Neural cell (in vitro differentiated cells): ENCODE results near the gene AFAP1. TPM values are rescaled to one million over a fixed set of nuclear protein-coding genes. Genes with fewer than 3 reads are reported as not detected.
A peak's percentile ranks its signal among the peaks of the same experiment; 100 is the strongest.

ENCODE experiments used
- H2AFZ ChIP-seq: fragments of 200-600, 300-800 bp; sonication (generic), shearing (Covaris generic); 2 replicates; pipeline ENCODE4 v1.6.0; 2014; ENCODE audit warnings: low read depth, mild to moderate bottlenecking, antibody characterized with exemption, low read length, moderate library complexity
- H3F3A ChIP-seq: fragments of 200-600 bp; shearing (Covaris generic); 2 replicates; pipeline ENCODE4 v1.6.1; 2016; ENCODE audit warnings: mild to moderate bottlenecking, moderate library complexity, mixed read lengths, antibody characterized with exemption, low read length; ENCODE audit not compliant: insufficient read depth, poor library complexity, severe bottlenecking
- H3K27ac ChIP-seq: fragments of 200-600, 300-800 bp; sonication (generic), shearing (Covaris generic); 2 replicates; pipeline ENCODE4 v1.5.1; 2014; ENCODE audit warnings: mild to moderate bottlenecking, low read length, moderate library complexity
- H3K27me3 ChIP-seq: fragments of 300-800, 200-600 bp; sonication (generic), shearing (Covaris generic); 2 replicates; pipeline ENCODE4 v1.6.0; 2014; ENCODE audit warnings: mild to moderate bottlenecking, low read depth, low read length, moderate library complexity; ENCODE audit not compliant: insufficient read depth
- H3K36me3 ChIP-seq: fragments of 300-800, 200-600 bp; sonication (generic), shearing (Covaris generic); 2 replicates; pipeline ENCODE4 v1.5.1; 2014; ENCODE audit warnings: mild to moderate bottlenecking, antibody characterized with exemption, low read length, moderate library complexity; ENCODE audit not compliant: insufficient read depth
- H3K4me2 ChIP-seq: fragments of 300-800, 200-600 bp; sonication (generic), shearing (Covaris generic); 2 replicates; pipeline ENCODE4 v1.6.0; 2014; ENCODE audit warnings: mild to moderate bottlenecking, low read length
- H3K4me3 ChIP-seq: fragments of 300-800, 200-600 bp; sonication (generic), shearing (Covaris generic); 2 replicates; pipeline ENCODE4 v1.5.1; 2014; ENCODE audit warnings: mild to moderate bottlenecking, low read length, moderate library complexity
- H3K79me2 ChIP-seq: fragments of 200-600 bp; shearing (Covaris generic); replicated peaks from 2 replicates; pipeline ENCODE4 v1.6.0; 2014; ENCODE audit warnings: mild to moderate bottlenecking, low read length, moderate library complexity; ENCODE audit not compliant: insufficient read depth
- H3K9ac ChIP-seq: fragments of 300-800, 200-600 bp; sonication (generic), shearing (Covaris generic); 2 replicates; pipeline ENCODE4 v1.6.1; 2016; ENCODE audit warnings: mild to moderate bottlenecking, low read length, mixed read lengths
- H3K9me2 ChIP-seq: fragments of 200-600 bp; shearing (Covaris generic); 2 replicates; pipeline ENCODE4 v1.6.1; 2016; ENCODE audit warnings: mild to moderate bottlenecking, low read length, mixed read lengths; ENCODE audit not compliant: insufficient read depth
- H3K9me3 ChIP-seq: fragments of 200-600, 300-800 bp; sonication (generic), shearing (Covaris generic); 2 replicates; pipeline ENCODE4 v1.6.1; 2016; ENCODE audit warnings: mild to moderate bottlenecking, mixed run types, low read length, moderate library complexity, mixed read lengths
- H4K20me1 ChIP-seq: fragments of 200-600 bp; shearing (Covaris generic); 2 replicates; pipeline ENCODE4 v1.6.1; 2016; ENCODE audit warnings: mild to moderate bottlenecking, mixed run types; ENCODE audit not compliant: insufficient read depth
- EP300 ChIP-seq: fragments of 450-650 bp; conservative IDR thresholded peaks from 2 replicates; pipeline ENCODE4 v1.6.1; 2014; ENCODE audit warnings: antibody characterized with exemption, mild to moderate bottlenecking, moderate library complexity; ENCODE audit not compliant: poor library complexity, severe bottlenecking
- EZH2 ChIP-seq: fragments of 200-600, 300-800 bp; shearing (Covaris generic), sonication (generic); IDR thresholded peaks from 2 replicates; pipeline ENCODE4 v1.6.1; 2014; ENCODE audit warnings: antibody characterized with exemption, low read length, borderline replicate concordance, mild to moderate bottlenecking; ENCODE audit not compliant: insufficient read depth, poor library complexity, severe bottlenecking
- MXI1 ChIP-seq: fragments of 450-650 bp; conservative IDR thresholded peaks from 2 replicates; pipeline ENCODE4 v1.6.1; 2014; ENCODE audit warnings: antibody characterized with exemption, mild to moderate bottlenecking; ENCODE audit not compliant: poor library complexity, severe bottlenecking
- POLR2AphosphoS5 ChIP-seq: IDR thresholded peaks from 2 replicates; pipeline ENCODE4 v1.6.1; 2012
- RAD21 ChIP-seq: fragments of 450-650 bp; conservative IDR thresholded peaks from 2 replicates; pipeline ENCODE4 v1.6.1; 2014; ENCODE audit warnings: antibody characterized with exemption, mild to moderate bottlenecking, moderate library complexity
- SMC3 ChIP-seq: fragments of 450-650 bp; conservative IDR thresholded peaks from 2 replicates; pipeline ENCODE4 v1.6.1; 2014; ENCODE audit warnings: antibody characterized with exemption, mild to moderate bottlenecking, moderate library complexity; ENCODE audit not compliant: poor library complexity
- TAF1 ChIP-seq: IDR thresholded peaks from 2 replicates; pipeline ENCODE4 v1.6.1; 2012; ENCODE audit warnings: low read depth
- polyA plus RNA-seq: library from polyadenylated mRNA; depleted of rRNA; stranded (reverse); fragments of >200 nt; gene quantifications from 2 replicates; pipeline ENCODE4 v1.2.3, GENCODE V29; 2014
- TF ChIP-seq, protein P1 (sequence below): fragments of 450-650 bp; IDR thresholded peaks from 2 replicates; pipeline ENCODE4 v1.5.1; 2014; ENCODE audit warnings: antibody characterized with exemption, mild to moderate bottlenecking, moderate library complexity; ENCODE audit not compliant: poor library complexity, severe bottlenecking
- TF ChIP-seq, protein P2 (sequence below): IDR thresholded peaks from 2 replicates; pipeline ENCODE4 v1.6.1; 2012; ENCODE audit warnings: borderline replicate concordance

Gene AFAP1
- polyA plus RNA-seq, 1 donor from 2014 or later: 38.9 TPM

DNA sequence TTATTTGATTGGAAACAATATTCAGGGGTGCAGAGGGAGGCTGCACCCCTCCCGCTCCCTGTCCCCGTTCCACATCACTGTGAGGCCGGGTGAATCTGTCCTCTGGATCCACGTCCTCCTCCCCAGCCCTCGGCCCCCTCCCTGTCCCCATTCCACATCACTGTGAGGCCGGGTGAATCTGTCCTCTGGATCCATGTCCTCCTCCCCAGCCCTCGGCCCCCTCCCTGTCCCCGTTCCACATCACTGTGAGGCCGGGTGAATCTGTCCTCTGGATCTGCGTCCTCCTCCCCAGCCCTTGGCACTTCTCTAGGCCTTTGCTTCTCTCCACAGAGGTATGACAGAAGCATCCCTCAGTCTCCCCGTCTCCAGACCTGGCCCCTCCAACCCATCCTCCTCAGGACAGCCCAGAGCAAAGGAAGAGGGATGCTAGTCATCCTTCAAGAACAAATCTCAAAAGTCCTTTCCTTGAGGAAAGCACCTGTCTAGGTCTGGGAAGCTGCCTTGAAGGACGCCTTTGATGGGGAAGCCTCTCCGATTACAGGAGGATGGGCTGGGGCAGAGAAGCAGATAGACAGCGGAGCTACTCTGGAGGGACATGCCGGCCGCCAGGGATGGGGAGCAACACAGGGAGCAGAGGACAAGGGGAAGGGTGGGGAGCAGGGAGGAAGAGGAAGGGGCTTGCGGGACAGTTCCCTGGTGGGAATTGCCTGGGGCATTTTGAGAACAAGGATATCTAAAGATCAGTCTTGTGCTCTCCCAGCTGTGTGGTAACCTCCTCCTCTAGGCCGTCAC lies 10.8 kb upstream of the AFAP1 start:
- Histone ChIP-seq H4K20me1 (no peaks in the 10 kb centered on the region), H3K79me2 (no peaks in the 10 kb centered on the region), H3K27ac (no peak overlapping the region), H3K9ac (no peak overlapping the region), H3K27me3 (no peaks in the 10 kb centered on the region), H3K4me2 (no peak overlapping the region), H3K4me3 (no peak overlapping the region), H3K9me2 (no peaks in the 10 kb centered on the region), H3K9me3 (no peaks in the 10 kb centered on the region), H2AFZ (no peak overlapping the region), H3F3A (no peaks in the 10 kb centered on the region), H3K36me3 (no peaks in the 10 kb centered on the region)
- TF ChIP-seq POLR2AphosphoS5 (no peak), EP300 (no peak), EZH2 (no peak), RAD21 (no peak), TAF1 (no peak), SMC3 (no peak), MXI1 (no peak)
- TF ChIP-seq, protein P1, sequence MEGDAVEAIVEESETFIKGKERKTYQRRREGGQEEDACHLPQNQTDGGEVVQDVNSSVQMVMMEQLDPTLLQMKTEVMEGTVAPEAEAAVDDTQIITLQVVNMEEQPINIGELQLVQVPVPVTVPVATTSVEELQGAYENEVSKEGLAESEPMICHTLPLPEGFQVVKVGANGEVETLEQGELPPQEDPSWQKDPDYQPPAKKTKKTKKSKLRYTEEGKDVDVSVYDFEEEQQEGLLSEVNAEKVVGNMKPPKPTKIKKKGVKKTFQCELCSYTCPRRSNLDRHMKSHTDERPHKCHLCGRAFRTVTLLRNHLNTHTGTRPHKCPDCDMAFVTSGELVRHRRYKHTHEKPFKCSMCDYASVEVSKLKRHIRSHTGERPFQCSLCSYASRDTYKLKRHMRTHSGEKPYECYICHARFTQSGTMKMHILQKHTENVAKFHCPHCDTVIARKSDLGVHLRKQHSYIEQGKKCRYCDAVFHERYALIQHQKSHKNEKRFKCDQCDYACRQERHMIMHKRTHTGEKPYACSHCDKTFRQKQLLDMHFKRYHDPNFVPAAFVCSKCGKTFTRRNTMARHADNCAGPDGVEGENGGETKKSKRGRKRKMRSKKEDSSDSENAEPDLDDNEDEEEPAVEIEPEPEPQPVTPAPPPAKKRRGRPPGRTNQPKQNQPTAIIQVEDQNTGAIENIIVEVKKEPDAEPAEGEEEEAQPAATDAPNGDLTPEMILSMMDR: no peak
- TF ChIP-seq, protein P2, sequence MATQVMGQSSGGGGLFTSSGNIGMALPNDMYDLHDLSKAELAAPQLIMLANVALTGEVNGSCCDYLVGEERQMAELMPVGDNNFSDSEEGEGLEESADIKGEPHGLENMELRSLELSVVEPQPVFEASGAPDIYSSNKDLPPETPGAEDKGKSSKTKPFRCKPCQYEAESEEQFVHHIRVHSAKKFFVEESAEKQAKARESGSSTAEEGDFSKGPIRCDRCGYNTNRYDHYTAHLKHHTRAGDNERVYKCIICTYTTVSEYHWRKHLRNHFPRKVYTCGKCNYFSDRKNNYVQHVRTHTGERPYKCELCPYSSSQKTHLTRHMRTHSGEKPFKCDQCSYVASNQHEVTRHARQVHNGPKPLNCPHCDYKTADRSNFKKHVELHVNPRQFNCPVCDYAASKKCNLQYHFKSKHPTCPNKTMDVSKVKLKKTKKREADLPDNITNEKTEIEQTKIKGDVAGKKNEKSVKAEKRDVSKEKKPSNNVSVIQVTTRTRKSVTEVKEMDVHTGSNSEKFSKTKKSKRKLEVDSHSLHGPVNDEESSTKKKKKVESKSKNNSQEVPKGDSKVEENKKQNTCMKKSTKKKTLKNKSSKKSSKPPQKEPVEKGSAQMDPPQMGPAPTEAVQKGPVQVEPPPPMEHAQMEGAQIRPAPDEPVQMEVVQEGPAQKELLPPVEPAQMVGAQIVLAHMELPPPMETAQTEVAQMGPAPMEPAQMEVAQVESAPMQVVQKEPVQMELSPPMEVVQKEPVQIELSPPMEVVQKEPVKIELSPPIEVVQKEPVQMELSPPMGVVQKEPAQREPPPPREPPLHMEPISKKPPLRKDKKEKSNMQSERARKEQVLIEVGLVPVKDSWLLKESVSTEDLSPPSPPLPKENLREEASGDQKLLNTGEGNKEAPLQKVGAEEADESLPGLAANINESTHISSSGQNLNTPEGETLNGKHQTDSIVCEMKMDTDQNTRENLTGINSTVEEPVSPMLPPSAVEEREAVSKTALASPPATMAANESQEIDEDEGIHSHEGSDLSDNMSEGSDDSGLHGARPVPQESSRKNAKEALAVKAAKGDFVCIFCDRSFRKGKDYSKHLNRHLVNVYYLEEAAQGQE: no peak

DNA sequence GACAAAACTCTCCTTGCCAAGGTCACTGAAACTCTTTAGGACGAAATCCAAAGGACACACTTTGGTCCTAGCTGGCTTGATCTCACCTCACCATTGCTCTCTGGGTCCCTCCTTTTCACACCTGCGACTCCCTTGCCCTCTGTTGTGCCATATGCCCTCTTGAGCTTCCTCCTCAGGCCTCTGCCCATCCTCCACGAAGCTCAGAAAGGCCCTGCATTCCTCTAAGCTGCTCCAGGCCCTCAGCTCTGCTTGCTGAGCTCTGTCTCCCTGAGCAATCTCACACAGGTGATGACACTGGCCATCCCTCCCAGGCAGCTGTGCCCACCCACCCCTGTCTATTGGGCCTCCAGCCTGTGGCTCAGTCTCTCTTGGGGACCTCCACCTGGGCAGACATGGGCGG lies 10.1 kb upstream of the AFAP1 start:
- Histone ChIP-seq H4K20me1 (no peaks in the 10 kb centered on the region), H3K9me2 (no peaks in the 10 kb centered on the region), H3K4me3 (no peak overlapping the region), H3K27ac (peak overlapping the region; percentile 74), H3K27me3 (no peaks in the 10 kb centered on the region), H3K79me2 (no peaks in the 10 kb centered on the region), H3F3A (no peaks in the 10 kb centered on the region), H3K9ac (peak overlapping the region; percentile 34), H3K4me2 (no peak overlapping the region), H3K36me3 (no peaks in the 10 kb centered on the region), H3K9me3 (no peaks in the 10 kb centered on the region), H2AFZ (no peak overlapping the region)
- TF ChIP-seq, protein P1: no peak
- TF ChIP-seq EP300 (no peak), RAD21 (no peak), TAF1 (no peak), SMC3 (no peak), MXI1 (no peak), POLR2AphosphoS5 (no peak), EZH2 (no peak)
- TF ChIP-seq, protein P2: no peak
